HepG2 (cell line): ENCODE results near the gene TAS1R3. TPM values are rescaled to one million over a fixed set of nuclear protein-coding genes. Genes with fewer than 3 reads are reported as not detected.

Source experiments
- AHR ChIP-seq: IDR thresholded peaks from 2 replicates; pipeline ENCODE4 v1.6.1; 2018; ENCODE audit warnings: missing genetic modification reagents, missing compliant biosample characterization
- ARID4A ChIP-seq: sonication (generic); formaldehyde crosslinking; IDR thresholded peaks from 2 replicates; pipeline ENCODE4 v1.5.0; 2020; ENCODE audit warnings: mild to moderate bottlenecking, missing genetic modification reagents, borderline replicate concordance
- FOXC1 ChIP-seq: sonication (generic); formaldehyde crosslinking; IDR thresholded peaks from 2 replicates; pipeline ENCODE4 v1.8.0; 2022; ENCODE audit warnings: mild to moderate bottlenecking, missing genetic modification reagents, borderline replicate concordance
- IRF9 ChIP-seq: sonication (generic); formaldehyde crosslinking; IDR thresholded peaks from 2 replicates; pipeline ENCODE4 v1.8.0; 2022; ENCODE audit warnings: missing genetic modification reagents, mild to moderate bottlenecking, borderline replicate concordance
- NFYB ChIP-seq: sonication (generic); formaldehyde crosslinking; IDR thresholded peaks from 2 replicates; pipeline ENCODE4 v1.4.0; 2020; ENCODE audit warnings: missing genetic modification reagents
- PAX8 ChIP-seq: sonication (generic); formaldehyde crosslinking; IDR thresholded peaks from 2 replicates; pipeline ENCODE4 v1.8.0; 2022; ENCODE audit warnings: mild to moderate bottlenecking, missing genetic modification reagents, borderline replicate concordance
- PLRG1 ChIP-seq: fragments of 450-650 bp; conservative IDR thresholded peaks from 2 replicates; pipeline ENCODE4 v1.6.1; 2016
- RXRB ChIP-seq: IDR thresholded peaks from 2 replicates; pipeline ENCODE4 v1.6.1; 2016; ENCODE audit warnings: borderline replicate concordance, missing genetic modification reagents, missing compliant biosample characterization
- TGIF2 ChIP-seq: IDR thresholded peaks from 2 replicates; pipeline ENCODE4 v1.6.1; 2016; ENCODE audit warnings: control low read depth, missing compliant biosample characterization
- TRIM24 ChIP-seq: sonication (generic); formaldehyde crosslinking; IDR thresholded peaks from 2 replicates; pipeline ENCODE4 v1.8.0; 2022; ENCODE audit warnings: mild to moderate bottlenecking, missing genetic modification reagents
- ZFP90 ChIP-seq: sonication (generic); formaldehyde crosslinking; IDR thresholded peaks from 2 replicates; pipeline ENCODE4 v1.8.0; 2022; ENCODE audit warnings: missing genetic modification reagents, mild to moderate bottlenecking, inconsistent platforms, borderline replicate concordance
- ZFYVE20 ChIP-seq: sonication (generic); formaldehyde crosslinking; IDR thresholded peaks from 2 replicates; pipeline ENCODE4 v1.8.0; 2023; ENCODE audit warnings: low read depth, mild to moderate bottlenecking, moderate library complexity, missing genetic modification reagents, borderline replicate concordance
- ZHX1 ChIP-seq: sonication (generic); formaldehyde crosslinking; IDR thresholded peaks from 2 replicates; pipeline ENCODE4 v1.8.1; 2022; ENCODE audit warnings: low read depth, mild to moderate bottlenecking, missing genetic modification reagents
- ZIK1 ChIP-seq: sonication (generic); formaldehyde crosslinking; IDR thresholded peaks from 2 replicates; pipeline ENCODE4 v1.5.0; 2020; ENCODE audit warnings: mild to moderate bottlenecking, low read depth, missing genetic modification reagents, borderline replicate concordance
- ZNF24 ChIP-seq: fragments of 450-650 bp; IDR thresholded peaks from 2 replicates; pipeline ENCODE4 v1.6.1; 2017; ENCODE audit warnings: antibody characterized with exemption, mild to moderate bottlenecking
- ZNF430 ChIP-seq: sonication (generic); formaldehyde crosslinking; IDR thresholded peaks from 2 replicates; pipeline ENCODE4 v1.9.0; 2021; ENCODE audit warnings: mild to moderate bottlenecking, missing genetic modification reagents
- ZNF563 ChIP-seq: sonication (generic); formaldehyde crosslinking; IDR thresholded peaks from 2 replicates; pipeline ENCODE4 v1.8.0; 2022; ENCODE audit warnings: mild to moderate bottlenecking, moderate library complexity, missing genetic modification reagents
- ZNF781 ChIP-seq: sonication (generic); formaldehyde crosslinking; IDR thresholded peaks from 2 replicates; pipeline ENCODE4 v1.5.1; 2020; ENCODE audit warnings: borderline replicate concordance, mild to moderate bottlenecking, missing genetic modification reagents; ENCODE audit errors: not compliant biosample characterization
- ZNF879 ChIP-seq: sonication (generic); formaldehyde crosslinking; IDR thresholded peaks from 2 replicates; pipeline ENCODE4 v1.8.1; 2023; ENCODE audit warnings: missing genetic modification reagents
- ZSCAN22 ChIP-seq: sonication (generic); formaldehyde crosslinking; IDR thresholded peaks from 2 replicates; pipeline ENCODE4 v1.4.0; 2020; ENCODE audit warnings: mild to moderate bottlenecking, missing genetic modification reagents
- polyA plus RNA-seq, 8 experiments: library from polyadenylated mRNA; depleted of rRNA in 3 of 8; stranded (reverse) in 7 of 8; unstranded in 1 of 8; fragments of >200 nt; fragmentation: Illumina TruSeq in 4 of 8; extraction: Trizol in 4 of 8; gene quantifications; 2 replicates each; pipeline versions ENCODE4 v1.2.1 to v1.2.3, GENCODE V29; 2011 to 2016; ENCODE audit warnings: low read depth in 4 of 8, missing spikeins in 1 of 8, mixed read lengths in 1 of 8; ENCODE audit not compliant: insufficient read depth in 1 of 8
- total RNA-seq, 5 experiments: library from RNA; depleted of rRNA; stranded (reverse); fragments of >200 nt; fragmentation: Illumina TruSeq; extraction: Trizol; gene quantifications; 2 replicates each; pipeline ENCODE4 v1.2.3, GENCODE V29; 2016; ENCODE audit warnings: low read depth in 1 of 5

Gene TAS1R3
- total and polyA plus RNA-seq, 2 of the 13 experiments (the other 11 are each of a cell fraction or from before 2014, with no cell fraction given), result 0.13 to 0.15 TPM

- TF ChIP-seq NFYB (no peak), ZSCAN22 (CRISPR knock-in tag) (no peak), PAX8 (no peak), AHR (CRISPR knock-in tag) (peak; percentile 63; the same call in 1 of the 2 replicates), ZHX1 (CRISPR knock-in tag) (0 out of 2 replicates have a peak, but pooled peaks have one; percentile 43), PLRG1 (no peak), ZNF24 (no peak), ZNF781 (CRISPR knock-in tag) (no peak), IRF9 (CRISPR knock-in tag) (peak; percentile 49; the same call in 1 of the 2 replicates), RXRB (CRISPR knock-in tag) (no peak), ZFP90 (CRISPR knock-in tag) (peak; percentile 61; the same call in 1 of the 2 replicates), TRIM24 (CRISPR knock-in tag) (no peak), ZNF430 (CRISPR knock-in tag) (peak; percentile 77; the same call in 1 of the 2 replicates), FOXC1 (CRISPR knock-in tag) (no peak), ZNF563 (CRISPR knock-in tag) (peak; percentile 74), ZNF879 (CRISPR knock-in tag) (no peak), ARID4A (peak; percentile 47; the same call in 1 of the 2 replicates), TGIF2 (no peak; the same call in 1 of the 2 replicates), ZFYVE20 (CRISPR knock-in tag) (peak; percentile 55; the same call in 1 of the 2 replicates), ZIK1 (no peak)
Observed at GRCh38 chr1:1334835-1335234, 3.8 kb downstream of the TAS1R3 start (continued).
